HepG2 (cell line): ENCODE measurements around the gene TJP2. TPM values are rescaled to one million over a fixed set of nuclear protein-coding genes. Genes with fewer than 3 reads are reported as not detected.

Experiments
- ATAC-seq: fragments of 200-7000 bp; cut with Tn5 transposase; 3 replicates; pipeline ENCODE4 v1.9.1; 2020; ENCODE audit warnings: mild to moderate bottlenecking, moderate library complexity
- BruUV-seq: library from RNA; stranded (reverse); fragments of 400-500 nt; replicated peaks from 2 replicates; lab custom pipeline; 2021; lab: Mats Ljungman, UMichigan
- CTCF ChIA-PET: fragments of 300-600 bp; formaldehyde crosslinking; extraction: SDS; loops from one replicate; lab custom pipeline; 2021; ENCODE audit warnings: low total read pairs, inconsistent platforms, low intra/inter-chr PET ratio; lab: Yijun Ruan, JAX
- POLR2A ChIA-PET: fragments of 350-600 bp; sonication (Branson Sonifier 250); formaldehyde crosslinking; loops from one replicate; lab custom pipeline; 2020; ENCODE audit warnings: antibody characterized with exemption, inconsistent platforms; lab: Yijun Ruan, JAX
- DNase-seq: peaks from one replicate; pipeline ENCODE4 v3.0.0-alpha.2; 2015; ENCODE audit warnings: low spot score
- FAIRE-seq: peaks from 3 replicates; lab custom pipeline; 2011; peaks lifted over from hg19 to GRCh38; lab: Jason Lieb, UNC
- H2AFZ ChIP-seq: one replicate; pipeline ENCODE4 v1.6.1; 2011; ENCODE audit warnings: low read length, inconsistent platforms
- H3K27ac ChIP-seq: fragments of 300-600 bp; 3 replicates; pipeline ENCODE4 v1.8.0; 2011; ENCODE audit warnings: mixed run types, mild to moderate bottlenecking, mixed read lengths, low read length, inconsistent platforms; ENCODE audit not compliant: insufficient read depth; ENCODE audit errors: extremely low read length
- H3K27me3 ChIP-seq, 2 experiments: fragments of 200-600 bp in 1 of 2; 2 replicates in 1 of 2; 3 replicates in 1 of 2; pipeline versions ENCODE4 v1.6.0 to v1.8.0; 2011; ENCODE audit warnings: low read length in 2 of 2, mild to moderate bottlenecking in 2 of 2, moderate library complexity in 2 of 2, inconsistent platforms in 1 of 2; ENCODE audit not compliant: insufficient read depth in 2 of 2, control insufficient read depth in 1 of 2
- H3K36me3 ChIP-seq, 2 experiments: fragments of 200-600 bp in 1 of 2; replicated peaks in 1 of 2; 2 replicates in 1 of 2; 3 replicates in 1 of 2; pipeline versions ENCODE4 v1.5.1 to v1.8.0; 2011; ENCODE audit warnings: low read length in 2 of 2, inconsistent platforms in 1 of 2; ENCODE audit not compliant: insufficient read depth in 2 of 2, control insufficient read depth in 1 of 2
- H3K4me1 ChIP-seq: 2 replicates; pipeline ENCODE4 v1.5.1; 2012; ENCODE audit warnings: low read length, inconsistent platforms; ENCODE audit not compliant: insufficient read depth
- H3K4me2 ChIP-seq: 2 replicates; pipeline ENCODE4 v1.6.0; 2011; ENCODE audit warnings: low read depth, low read length, inconsistent platforms
- H3K4me3 ChIP-seq, 3 experiments: fragments of 200-600 bp in 1 of 3; sonication (generic), shearing (Covaris generic) in 1 of 3; replicated peaks in 1 of 3; 2 replicates each; pipeline ENCODE4 v1.5.1; 2011 to 2016; ENCODE audit warnings: low read length in 3 of 3, inconsistent platforms in 2 of 3, low read depth in 2 of 3, mild to moderate bottlenecking in 2 of 3, control low read depth in 1 of 3, mixed read lengths in 1 of 3; ENCODE audit not compliant: insufficient read depth in 1 of 3
- H3K79me2 ChIP-seq: one replicate; pipeline ENCODE4 v1.6.1; 2011; ENCODE audit warnings: low read length, inconsistent platforms; ENCODE audit not compliant: insufficient read depth
- H3K9ac ChIP-seq: 2 replicates; pipeline ENCODE4 v1.6.0; 2011; ENCODE audit warnings: mild to moderate bottlenecking, low read depth, low read length, inconsistent platforms; ENCODE audit not compliant: insufficient read depth
- H3K9me3 ChIP-seq: 2 replicates; pipeline ENCODE4 v1.5.1; 2012; ENCODE audit warnings: mild to moderate bottlenecking, low read length
- H4K20me1 ChIP-seq: 2 replicates; pipeline ENCODE4 v1.6.0; 2011; ENCODE audit warnings: inconsistent platforms, mild to moderate bottlenecking, low read length, moderate library complexity; ENCODE audit not compliant: insufficient read depth
- BRD4 ChIP-seq: sonication (generic); formaldehyde crosslinking; IDR thresholded peaks from 2 replicates; pipeline ENCODE4 v1.4.0; 2020; ENCODE audit warnings: missing genetic modification reagents
- RNF2 ChIP-seq: fragments of 450-650 bp; conservative IDR thresholded peaks from 2 replicates; pipeline ENCODE4 v1.6.1; 2016; ENCODE audit warnings: low read depth
- ZKSCAN8 ChIP-seq: IDR thresholded peaks from 2 replicates; pipeline ENCODE4 v1.6.1; 2016; ENCODE audit warnings: borderline replicate concordance, missing genetic modification reagents, missing compliant biosample characterization
- ZNF12 ChIP-seq: sonication (generic); formaldehyde crosslinking; IDR thresholded peaks from 2 replicates; pipeline ENCODE4 v1.5.0; 2020; ENCODE audit warnings: missing genetic modification reagents
- WGBS: methylation state at CpG from one replicate; pipeline ENCODE4 v1.1.6; 2017; ENCODE audit warnings: low lambda C conversion rate; 5-methylcytosine and 5-hydroxymethylcytosine counted together
- in situ Hi-C: cut with HindIII; loops from 2 replicates; pipeline ENCODE4 v1.10.0; 2017; ENCODE audit warnings: low pct_unique_long_range_greater_than_20kb; ENCODE audit not compliant: extremely low pct_ligation_motif_present
- intact Hi-C: fragments of 100-400 bp; cut with micrococcal nuclease; formaldehyde crosslinking; loops from one replicate; pipeline ENCODE4 v1.10.0; 2022; ENCODE audit not compliant: unreplicated experiment
- polyA plus RNA-seq, 8 experiments: library from polyadenylated mRNA; depleted of rRNA in 3 of 8; stranded (reverse) in 7 of 8; unstranded in 1 of 8; fragments of >200 nt; fragmentation: Illumina TruSeq in 4 of 8; extraction: Trizol in 4 of 8; gene quantifications; 2 replicates each; pipeline versions ENCODE4 v1.2.1 to v1.2.3, GENCODE V29; 2011 to 2016; ENCODE audit warnings: low read depth in 4 of 8, missing spikeins in 1 of 8, mixed read lengths in 1 of 8; ENCODE audit not compliant: insufficient read depth in 1 of 8
- total RNA-seq, 5 experiments: library from RNA; depleted of rRNA; stranded (reverse); fragments of >200 nt; fragmentation: Illumina TruSeq; extraction: Trizol; gene quantifications; 2 replicates each; pipeline ENCODE4 v1.2.3, GENCODE V29; 2016; ENCODE audit warnings: low read depth in 1 of 5

The TJP2 gene
- total and polyA plus RNA-seq, 2 of the 13 experiments (the other 11 are each of a cell fraction or from before 2014, with no cell fraction given), result 109 to 110 TPM

- H3K4me2 ChIP-seq, result no peak overlapping the region
- intact Hi-C loops (no loop called here), in situ Hi-C loops (no loop called here)
- 97% methylated on average over 2 of the region's 2 CpGs for WGBS
- H3K36me3 ChIP-seq, result peaks cover 24 to 88% of the 10 kb centered on the region in 2 experiments
- H4K20me1 ChIP-seq, result no peaks in the 10 kb centered on the region; the same call in 1 of the 2 replicates
- H2AFZ ChIP-seq, result no peak overlapping the region
- DNase-seq (no peak), ATAC-seq (no peak), FAIRE-seq (no peak)
- H3K79me2 ChIP-seq, result no peaks in the 10 kb centered on the region
- CTCF ChIA-PET, result no interaction called here
- H3K9ac ChIP-seq, result no peak overlapping the region
- POLR2A ChIA-PET, result no interaction called here
- no peaks in the 10 kb centered on the region for H3K4me1 ChIP-seq
- TF ChIP-seq ZKSCAN8 (CRISPR knock-in tag) (no peak), BRD4 (no peak)
- no peak overlapping the region for H3K4me3 ChIP-seq
- no TSS peak for BruUV-seq
- no peak overlapping the region for H3K27ac ChIP-seq
- no peaks in the 10 kb centered on the region for H3K9me3 ChIP-seq
- H3K27me3 ChIP-seq, result no peaks in the 10 kb centered on the region
Measured at GRCh38 chr9:69243116-69243515, 69.0 kb downstream of the TJP2 start.

GRCh38 chr9:69246629-69247028 is 72.6 kb downstream of the TJP2 start:
- no TSS peak for BruUV-seq
- intact Hi-C loops (no loop called here), in situ Hi-C loops (no loop called here)
- no peak overlapping the region for H3K27ac ChIP-seq
- TF ChIP-seq RNF2, result no peak
- TF ChIP-seq ZNF12, result peak; percentile 97
- no peak overlapping the region for H2AFZ ChIP-seq
- peaks cover 33 to 92% of the 10 kb centered on the region in 2 experiments for H3K36me3 ChIP-seq
- H3K9ac ChIP-seq, result no peak overlapping the region
- no peak overlapping the region for H3K4me3 ChIP-seq
- no peaks in the 10 kb centered on the region for H3K4me1 ChIP-seq
- no peak for FAIRE-seq
- POLR2A ChIA-PET, result no interaction called here
- no peak for DNase-seq
- WGBS, result 99% methylated on average over 2 of the region's 2 CpGs
- CTCF ChIA-PET, result no interaction called here
- ATAC-seq, result no peak
- no peaks in the 10 kb centered on the region for H3K27me3 ChIP-seq
- H3K4me2 ChIP-seq, result no peak overlapping the region
- no peaks in the 10 kb centered on the region for H3K9me3 ChIP-seq
- H4K20me1 ChIP-seq, result no peaks in the 10 kb centered on the region; the same call in 1 of the 2 replicates
- no peaks in the 10 kb centered on the region for H3K79me2 ChIP-seq
